HL-60 (cell line): ENCODE data around the gene ALDH5A1.

Experiments used
- CTCF ChIP-seq: IDR thresholded peaks from one replicate; pipeline ENCODE4 v1.5.1; 2011; ENCODE audit warnings: low read length, control low read depth, inconsistent platforms; ENCODE audit not compliant: insufficient read depth
- POLR2AphosphoS5 ChIP-seq: IDR thresholded peaks from 2 replicates; pipeline ENCODE4 v1.6.1; 2012; ENCODE audit warnings: low read depth
- REST ChIP-seq: IDR thresholded peaks from 2 replicates; pipeline ENCODE4 v1.6.1; 2012; ENCODE audit warnings: low read depth; ENCODE audit not compliant: insufficient replicate concordance
- SPI1 ChIP-seq: IDR thresholded peaks from 2 replicates; pipeline ENCODE4 v1.6.1; 2012; ENCODE audit warnings: low read depth, mild to moderate bottlenecking, borderline replicate concordance

GRCh38 chr6:24486065-24486464, 8.7 kb upstream of the ALDH5A1 start:
- no peak for TF ChIP-seq CTCF
- TF ChIP-seq POLR2AphosphoS5, result no peak
- no peak for TF ChIP-seq REST
- TF ChIP-seq SPI1, result no peak
